ENCODE measurements around the gene CCL11. TPM values are rescaled to one million over a fixed set of nuclear protein-coding genes. Genes with fewer than 3 reads are reported as not detected.

CCL11 gene
- total RNA-seq, 3 donors from 2014 or later (not counting 1 experiment from before 2014, with no cell fraction given): not detected

DNA sequence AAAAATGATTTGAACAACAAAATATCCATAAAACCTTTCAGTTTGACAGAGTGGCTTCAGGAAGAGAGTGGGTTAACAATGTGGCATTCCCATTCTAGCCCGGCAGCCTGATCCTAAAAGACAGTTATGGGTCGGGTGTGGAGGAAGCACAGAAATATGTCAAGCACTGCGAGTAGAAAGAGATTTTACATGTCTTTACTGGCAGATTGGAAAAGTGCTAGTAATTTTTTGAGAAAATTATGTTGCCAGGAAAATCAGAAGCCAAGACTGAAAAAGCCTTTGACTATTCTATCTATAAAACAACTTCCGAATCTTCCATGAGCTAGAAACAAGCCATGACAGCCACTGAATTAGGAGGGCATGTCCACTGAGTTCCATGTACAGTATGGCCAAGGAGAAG is 24.7 kb upstream of the CCL11 start:
- no peaks in the 10 kb centered on the region for H3K9me3 Mint-ChIP-seq
- H3K36me3 Mint-ChIP-seq: no peaks in the 10 kb centered on the region
- H3K27ac Mint-ChIP-seq: no peak overlapping the region
- no peaks in the 10 kb centered on the region for H3K4me1 Mint-ChIP-seq
- Histone ChIP-seq H3K4me1 (ENCODE audit: control insufficient read depth, insufficient read depth, low read length) (no peaks in the 10 kb centered on the region), H3K27me3 (ENCODE audit: control insufficient read depth, insufficient read depth, low read length) (peaks cover 2% of the 10 kb centered on the region), H3K36me3 (ENCODE audit: control insufficient read depth, insufficient read depth, low read length) (no peaks in the 10 kb centered on the region), H3K9me3 (ENCODE audit: control insufficient read depth, insufficient read depth, low read length) (no peaks in the 10 kb centered on the region), H3K27ac (ENCODE audit: low read length) (no peak overlapping the region), H3K4me3 (ENCODE audit: low read length) (no peak overlapping the region)
- intact Hi-C loops (cut with micrococcal nuclease): no loop called here
- DNase-seq: no peak
- H3K27me3 Mint-ChIP-seq (ENCODE audit: low read depth in 2 of 2): peaks cover 15 to 38% of the 10 kb centered on the region in 2 donors
- 93% methylated on average over 4 of the region's 4 CpGs for WGBS (ENCODE audit: insufficient coverage)
- TF ChIP-seq, protein P1, sequence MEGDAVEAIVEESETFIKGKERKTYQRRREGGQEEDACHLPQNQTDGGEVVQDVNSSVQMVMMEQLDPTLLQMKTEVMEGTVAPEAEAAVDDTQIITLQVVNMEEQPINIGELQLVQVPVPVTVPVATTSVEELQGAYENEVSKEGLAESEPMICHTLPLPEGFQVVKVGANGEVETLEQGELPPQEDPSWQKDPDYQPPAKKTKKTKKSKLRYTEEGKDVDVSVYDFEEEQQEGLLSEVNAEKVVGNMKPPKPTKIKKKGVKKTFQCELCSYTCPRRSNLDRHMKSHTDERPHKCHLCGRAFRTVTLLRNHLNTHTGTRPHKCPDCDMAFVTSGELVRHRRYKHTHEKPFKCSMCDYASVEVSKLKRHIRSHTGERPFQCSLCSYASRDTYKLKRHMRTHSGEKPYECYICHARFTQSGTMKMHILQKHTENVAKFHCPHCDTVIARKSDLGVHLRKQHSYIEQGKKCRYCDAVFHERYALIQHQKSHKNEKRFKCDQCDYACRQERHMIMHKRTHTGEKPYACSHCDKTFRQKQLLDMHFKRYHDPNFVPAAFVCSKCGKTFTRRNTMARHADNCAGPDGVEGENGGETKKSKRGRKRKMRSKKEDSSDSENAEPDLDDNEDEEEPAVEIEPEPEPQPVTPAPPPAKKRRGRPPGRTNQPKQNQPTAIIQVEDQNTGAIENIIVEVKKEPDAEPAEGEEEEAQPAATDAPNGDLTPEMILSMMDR (IDR thresholded peaks at IDR 0.05): no peak
- no peak for ATAC-seq
- no peak overlapping the region for H3K4me3 Mint-ChIP-seq

DNA sequence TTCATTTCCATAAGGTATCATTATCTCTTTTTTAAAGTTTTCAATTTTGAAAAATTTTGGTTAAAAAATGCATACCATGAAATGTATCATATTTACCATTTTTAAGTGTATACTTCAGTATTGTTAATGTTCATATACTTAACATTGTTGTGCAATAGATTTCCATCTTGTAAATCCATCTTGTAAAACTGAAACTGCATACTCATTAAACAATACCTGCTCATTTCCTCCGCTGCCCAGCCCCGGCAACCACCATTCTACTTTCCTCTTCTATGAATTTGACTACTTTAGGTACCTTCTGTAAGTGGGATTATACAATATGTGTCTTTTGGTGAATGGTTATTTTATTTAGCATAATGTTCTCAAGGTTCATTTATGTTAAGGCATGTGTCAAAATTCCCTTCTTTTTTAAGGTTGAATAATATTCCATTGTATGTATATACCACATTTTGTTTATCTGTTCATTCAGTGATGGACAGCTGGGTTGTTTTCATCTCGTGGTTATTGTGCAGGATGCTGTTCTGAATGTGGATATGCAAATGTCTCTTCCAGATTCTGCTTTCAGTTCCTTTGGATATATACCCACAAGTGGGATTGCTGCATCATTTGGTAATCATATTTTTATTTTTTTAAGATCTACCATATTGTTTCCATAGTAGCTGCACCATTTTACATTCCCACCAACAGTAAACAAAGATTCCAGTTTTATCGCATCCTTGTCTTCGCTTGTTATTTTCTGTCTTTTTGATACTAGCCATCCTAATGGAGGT is 23.8 kb upstream of the CCL11 start:
- no peaks in the 10 kb centered on the region for H3K4me1 ChIP-seq (ENCODE audit: control insufficient read depth, insufficient read depth, low read length)
- no peaks in the 10 kb centered on the region for H3K9me3 Mint-ChIP-seq
- 71% methylated on average over 2 of the region's 5 CpGs for WGBS (ENCODE audit: insufficient coverage)
- DNase-seq (no peak), ATAC-seq (no peak)
- H3K27ac ChIP-seq (ENCODE audit: low read length): no peak overlapping the region
- peaks cover 9 to 38% of the 10 kb centered on the region in 2 donors for H3K27me3 Mint-ChIP-seq (ENCODE audit: low read depth in 2 of 2)
- peaks cover 2% of the 10 kb centered on the region for H3K27me3 ChIP-seq (ENCODE audit: control insufficient read depth, insufficient read depth, low read length)
- intact Hi-C loops (cut with micrococcal nuclease): no loop called here
- no peak overlapping the region for H3K27ac Mint-ChIP-seq
- H3K4me3 Mint-ChIP-seq: no peak overlapping the region
- H3K36me3 Mint-ChIP-seq: no peaks in the 10 kb centered on the region
- H3K9me3 ChIP-seq (ENCODE audit: control insufficient read depth, insufficient read depth, low read length): no peaks in the 10 kb centered on the region
- TF ChIP-seq, protein P1 (IDR thresholded peaks at IDR 0.05): no peak
- no peaks in the 10 kb centered on the region for H3K4me1 Mint-ChIP-seq
- no peaks in the 10 kb centered on the region for H3K36me3 ChIP-seq (ENCODE audit: control insufficient read depth, insufficient read depth, low read length)
- H3K4me3 ChIP-seq (ENCODE audit: low read length): no peak overlapping the region

DNA sequence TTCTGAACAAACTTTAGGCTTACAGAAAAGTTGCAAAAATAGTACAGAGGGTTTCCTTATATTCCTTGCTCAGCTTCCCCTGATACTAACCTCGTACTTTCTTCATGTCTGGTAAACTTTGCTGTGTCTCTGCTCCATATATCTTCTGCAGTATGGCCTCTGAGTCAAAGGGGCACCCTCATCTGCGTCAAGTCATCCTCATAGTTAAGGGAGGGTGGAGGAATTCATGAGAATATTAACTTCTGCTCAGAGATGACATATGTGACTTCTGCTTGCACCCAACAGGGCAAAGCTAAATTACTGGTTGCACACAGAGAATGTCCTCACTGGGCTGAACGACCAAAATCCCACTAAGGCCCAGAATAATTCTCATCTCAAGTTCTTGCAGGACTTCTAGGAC is 19.8 kb upstream of the CCL11 start:
- Histone ChIP-seq H3K4me3 (ENCODE audit: low read length) (no peak overlapping the region), H3K4me1 (ENCODE audit: control insufficient read depth, insufficient read depth, low read length) (no peaks in the 10 kb centered on the region), H3K27me3 (ENCODE audit: control insufficient read depth, insufficient read depth, low read length) (peaks cover 2% of the 10 kb centered on the region), H3K36me3 (ENCODE audit: control insufficient read depth, insufficient read depth, low read length) (no peaks in the 10 kb centered on the region), H3K27ac (ENCODE audit: low read length) (no peak overlapping the region), H3K9me3 (ENCODE audit: control insufficient read depth, insufficient read depth, low read length) (no peaks in the 10 kb centered on the region)
- Mint-ChIP-seq H3K4me3 (no peak overlapping the region), H3K27me3 (ENCODE audit: low read depth in 2 of 2) (peaks cover 3 to 37% of the 10 kb centered on the region in 2 donors), H3K4me1 (no peaks in the 10 kb centered on the region), H3K27ac (no peak overlapping the region), H3K36me3 (no peaks in the 10 kb centered on the region), H3K9me3 (no peaks in the 10 kb centered on the region)
- intact Hi-C loops (cut with micrococcal nuclease): no loop called here
- no peak for ATAC-seq
- 56% methylated on average over 3 of the region's 3 CpGs for WGBS (ENCODE audit: insufficient coverage)
- DNase-seq: no peak
- TF ChIP-seq, protein P1 (IDR thresholded peaks at IDR 0.05): no peak

DNA sequence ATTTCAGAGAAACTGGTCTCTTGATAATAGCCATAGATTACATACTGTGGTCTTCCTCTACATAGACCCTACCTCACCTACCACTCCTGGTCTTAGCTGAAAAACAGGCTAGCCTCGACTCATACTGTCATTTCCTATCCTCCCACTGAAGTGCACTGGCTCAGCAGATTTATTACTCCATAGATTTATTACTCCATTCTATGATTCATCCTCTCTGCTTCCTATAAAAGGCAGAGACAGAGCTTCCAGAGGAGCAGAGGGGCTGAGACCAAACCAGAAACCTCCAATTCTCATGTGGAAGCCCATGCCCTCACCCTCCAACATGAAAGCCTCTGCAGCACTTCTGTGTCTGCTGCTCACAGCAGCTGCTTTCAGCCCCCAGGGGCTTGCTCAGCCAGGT is 15.6 kb upstream of the CCL11 start, which contains the start of gene CCL7:
TSS of gene CCL7 (plus strand) at position 253 of the 400 bp plus-strand sequence. CDS start at position 323, 70 bp downstream.
- H3K36me3 Mint-ChIP-seq: no peaks in the 10 kb centered on the region
- H3K4me3 ChIP-seq (ENCODE audit: low read length): no peak within 1 kb of the TSS
- H3K4me1 Mint-ChIP-seq: no peaks in the 10 kb centered on the region
- no peaks in the 10 kb centered on the region for H3K9me3 ChIP-seq (ENCODE audit: control insufficient read depth, insufficient read depth, low read length)
- peaks cover 26 to 59% of the 10 kb centered on the region in 2 donors for H3K27me3 Mint-ChIP-seq (ENCODE audit: low read depth in 2 of 2)
- peaks cover 2% of the 10 kb centered on the region for H3K27me3 ChIP-seq (ENCODE audit: control insufficient read depth, insufficient read depth, low read length)
- DNase-seq (no peak), ATAC-seq (no peak)
- H3K4me1 ChIP-seq (ENCODE audit: control insufficient read depth, insufficient read depth, low read length): no peaks in the 10 kb centered on the region
- intact Hi-C loops (cut with micrococcal nuclease): no loop called here
- H3K36me3 ChIP-seq (ENCODE audit: control insufficient read depth, insufficient read depth, low read length): no peaks in the 10 kb centered on the region
- no peak within 1 kb of the TSS for H3K27ac Mint-ChIP-seq
- no peaks in the 10 kb centered on the region for H3K9me3 Mint-ChIP-seq
- H3K4me3 Mint-ChIP-seq: no peak within 1 kb of the TSS
- TF ChIP-seq, protein P1 (IDR thresholded peaks at IDR 0.05): no peak
- H3K27ac ChIP-seq (ENCODE audit: low read length): no peak within 1 kb of the TSS
- WGBS (ENCODE audit: insufficient coverage): 4% methylated on average over 1 of the region's 1 CpG

Measured in natural killer cell (primary cell).